Transverse colon (tissue), 4 donors: Measurements from ENCODE around the gene ZG16. TPM values are rescaled to one million over a fixed set of nuclear protein-coding genes. Genes with fewer than 3 reads are reported as not detected.
"Not testable (repeated sequence)": the region's sequence is repeated elsewhere in the genome, so short reads cannot be mapped to it uniquely, and the experiment has no call there.

Experiments used
- DNase-seq: peaks from one replicate; pipeline ENCODE4 v3.0.0-alpha.2; 2019
- H3K27ac ChIP-seq, 4 donors: fragments of 200-600 bp; sonication (generic); 2 replicates each; pipeline ENCODE4 v1.5.1; 2016 to 2018; ENCODE audit warnings: inconsistent platforms in 4 of 4
- H3K27me3 ChIP-seq: fragments of 200-600 bp; sonication (generic); 2 replicates; pipeline ENCODE4 v1.5.1; 2017; ENCODE audit warnings: inconsistent platforms
- H3K36me3 ChIP-seq, 4 donors: fragments of 200-600 bp; sonication (generic); 2 replicates each; pipeline ENCODE4 v1.5.1; 2017 to 2019; ENCODE audit warnings: inconsistent platforms in 4 of 4
- H3K4me1 ChIP-seq, 4 donors: fragments of 200-600 bp; sonication (generic); 2 replicates each; pipeline ENCODE4 v1.5.1; 2017 to 2020; ENCODE audit warnings: inconsistent platforms in 4 of 4
- H3K4me3 ChIP-seq, 4 donors: fragments of 200-600 bp; sonication (generic); 1 replicate in 1 of 4; 2 replicates in 3 of 4; pipeline versions ENCODE4 v1.5.1 to v1.6.1; 2017 to 2019; ENCODE audit warnings: inconsistent platforms in 4 of 4
- H3K9me3 ChIP-seq, 2 donors: fragments of 200-600 bp; sonication (generic); 2 replicates each; pipeline ENCODE4 v1.5.1; 2017 to 2019; ENCODE audit warnings: inconsistent platforms in 2 of 2
- CTCF ChIP-seq, 5 experiments: fragments of 200-600 bp in 3 of 5; fragments of 450-650 bp in 2 of 5; sonication (generic) in 3 of 5; IDR thresholded peaks; 1 replicate in 2 of 5; 2 replicates in 3 of 5; pipeline ENCODE4 v1.5.1; 2016 to 2017; ENCODE audit warnings: antibody characterized with exemption in 5 of 5, inconsistent platforms in 3 of 5, mild to moderate bottlenecking in 2 of 5, moderate library complexity in 1 of 5
- EP300 ChIP-seq: sonication (generic); formaldehyde crosslinking; IDR thresholded peaks from one replicate; pipeline ENCODE4 v1.6.1; 2017; ENCODE audit warnings: antibody characterized with exemption, low read depth
- POLR2A ChIP-seq: fragments of 450-650 bp; IDR thresholded peaks from one replicate; pipeline ENCODE4 v1.6.1; 2016; ENCODE audit warnings: antibody characterized with exemption, mild to moderate bottlenecking, moderate library complexity
- POLR2AphosphoS5 ChIP-seq, 3 donors: sonication (generic); formaldehyde crosslinking; IDR thresholded peaks; one replicate each; pipeline ENCODE4 v1.6.1; 2016; ENCODE audit warnings: antibody characterized with exemption in 3 of 3
- WGBS, 2 donors: methylation state at CpG; one replicate each; pipeline ENCODE4 v1.1.5; 2018; ENCODE audit warnings: low coverage in 1 of 2; 5-methylcytosine and 5-hydroxymethylcytosine counted together
- in situ Hi-C, 4 donors: fragments of 200-750 bp; cut with MboI; loops; one replicate each; pipeline versions ENCODE4 v1.15.0 to v1.15.1; 2017; ENCODE audit warnings: low sequenced_read_pairs in 3 of 4, low pct_ligation_motif_present in 1 of 4, low pct_unique_long_range_greater_than_20kb in 1 of 4
- intact Hi-C: fragments of 100-400 bp; cut with DNase I; formaldehyde crosslinking; loops from one replicate; pipeline ENCODE4 v1.15.1; 2023; ENCODE audit warnings: low total_unique reads
- total RNA-seq, 4 donors: library from RNA; depleted of rRNA; stranded (reverse); fragments of >200 nt; gene quantifications; one replicate each; pipeline ENCODE4 v1.1.0, GENCODE V29; 2016

Gene ZG16
- total RNA-seq, 4 donors from 2014 or later: 73.4 to 1,268 (median 104) TPM

- H3K4me1 ChIP-seq: peaks cover 6 to 78% (median 47%) of the 10 kb centered on the region in 4 donors
- no peaks in the 10 kb centered on the region for H3K36me3 ChIP-seq
- H3K4me3 ChIP-seq: peak overlapping the region in 2 of 4 donors; percentile 26 to 52
- intact Hi-C loops: no loop called here
- no peak for TF ChIP-seq POLR2AphosphoS5 (IDR thresholded peaks at IDR 0.05)
- no peak for TF ChIP-seq EP300
- no peak for TF ChIP-seq CTCF (IDR thresholded peaks at IDR 0.05)
- no peak for TF ChIP-seq POLR2A
- H3K9me3 ChIP-seq: no peaks in the 10 kb centered on the region
- H3K27me3 ChIP-seq: no peaks in the 10 kb centered on the region
- in situ Hi-C loops: no loop called here
- H3K27ac ChIP-seq: peak overlapping the region; percentile 66 to 81 (median 74)
- whole genome bisulfite sequencing, 2 donors: 73 to 88% methylated on average over 2 to 19 of the region's 20 CpGs
- no peak for DNase-seq
Observed at GRCh38 chr16:29744541-29745101, 33.4 kb upstream of the ZG16 start.

GRCh38 chr16:29745121-29745852 lies 32.8 kb upstream of the ZG16 start:
- Histone ChIP-seq H3K27ac (peak overlapping the region; percentile 66 to 81 (median 74)), H3K4me1 (peaks cover 6 to 73% (median 43%) of the 10 kb centered on the region in 4 donors), H3K9me3 (no peaks in the 10 kb centered on the region), H3K36me3 (no peaks in the 10 kb centered on the region), H3K27me3 (no peaks in the 10 kb centered on the region), H3K4me3 (peak overlapping the region in 3 of 4 donors; percentile 19 to 52 (median 26))
- WGBS, 2 donors: 73% methylated on average over 16 of the region's 16 CpGs; no CpG with 5 or more reads in 1 of the 2 donors
- DNase-seq: peak; percentile 31
- TF ChIP-seq CTCF (IDR thresholded peaks at IDR 0.05): no peak
- no peak for TF ChIP-seq POLR2AphosphoS5 (IDR thresholded peaks at IDR 0.05)
- TF ChIP-seq EP300: no peak
- no peak for TF ChIP-seq POLR2A
- in situ Hi-C loops (no loop called here), intact Hi-C loops (no loop called here)

DNA sequence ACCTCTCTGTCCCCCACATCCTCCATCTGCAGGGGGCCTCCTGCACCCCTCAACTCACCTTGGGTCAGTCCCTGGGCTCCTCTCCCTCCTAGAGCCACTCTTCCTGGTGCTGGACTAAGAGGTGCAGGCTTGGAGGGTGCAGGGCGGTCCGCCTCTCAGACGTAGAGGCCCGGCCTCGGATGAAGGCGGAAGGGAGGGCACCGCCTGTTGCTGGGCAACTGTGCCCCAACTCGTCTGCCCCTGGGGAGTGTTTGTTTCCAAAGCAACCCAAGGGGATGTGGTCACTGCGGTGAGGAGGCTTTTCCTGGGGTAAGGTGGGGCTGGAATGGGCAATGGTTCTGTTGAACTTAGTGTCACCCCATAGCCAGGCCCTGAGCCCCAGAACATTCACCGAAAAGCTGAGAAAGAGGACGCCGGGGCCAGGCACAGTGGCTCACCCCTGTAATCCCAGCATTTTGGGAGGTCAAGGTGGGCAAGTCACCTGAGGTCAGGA lies 32.2 kb upstream of the ZG16 start, which contains the start of gene C16orf54:
TSS of gene C16orf54 (minus strand) at position 138 of the 493 bp plus-strand sequence. CDS start 1,039 bp downstream, outside the sequence.
- peak; percentile 87 for DNase-seq
- H3K4me1 ChIP-seq: peaks cover 6 to 66% (median 42%) of the 10 kb centered on the region in 4 donors
- H3K9me3 ChIP-seq: no peaks in the 10 kb centered on the region
- peak within 1 kb of the TSS in 3 of 4 donors; percentile 19 to 52 (median 26) for H3K4me3 ChIP-seq
- no peaks in the 10 kb centered on the region for H3K36me3 ChIP-seq
- TF ChIP-seq POLR2AphosphoS5 (IDR thresholded peaks at IDR 0.05) (peak in 2 of 3 donors; percentile 18 to 39), POLR2A (no peak)
- 70% methylated on average over 12 of the region's 12 CpGs; no CpG with 5 or more reads in 1 of the 2 donors for WGBS, 2 donors
- H3K27me3 ChIP-seq: no peaks in the 10 kb centered on the region
- intact Hi-C loops: no loop called here
- peak within 1 kb of the TSS; percentile 66 to 81 (median 74) for H3K27ac ChIP-seq
- in situ Hi-C loops: no loop called here

DNA sequence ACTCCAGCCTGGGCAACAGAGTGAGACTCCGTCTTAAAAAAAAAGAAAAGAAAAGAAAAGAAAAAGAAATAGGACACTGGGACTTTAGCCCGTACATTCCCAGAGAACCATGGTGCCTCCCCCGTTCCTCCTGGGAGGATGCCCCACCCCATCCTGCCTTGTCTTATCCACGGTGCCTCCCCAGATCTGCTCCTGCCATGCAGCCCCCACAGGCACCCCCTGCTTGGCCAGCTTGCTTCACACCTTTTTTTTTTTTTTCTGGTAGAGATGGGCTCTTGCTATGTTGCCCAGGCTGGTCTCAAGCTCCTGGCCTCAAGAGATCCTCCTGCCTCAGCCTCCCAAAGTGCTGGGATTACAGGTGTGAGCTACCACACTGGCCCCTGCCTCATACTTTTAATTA lies 31.5 kb upstream of the ZG16 start:
- H3K36me3 ChIP-seq, intact Hi-C loops, DNase-seq, H3K27me3 ChIP-seq, in situ Hi-C loops, H3K9me3 ChIP-seq: not testable (repeated sequence)
- Histone ChIP-seq H3K4me1 (peaks cover 6 to 60% (median 36%) of the 10 kb centered on the region in 4 donors), H3K4me3 (peak overlapping the region in 1 of 4 donors; percentile 52), H3K27ac (peak overlapping the region; percentile 66 to 81 (median 74))
- 60 to 80% methylated on average over 3 to 4 of the region's 4 CpGs for WGBS, 2 donors
